HS-27A (cell line): ENCODE data around the gene PCGF2.

Experiments used
- DNase-seq: peaks from one replicate; pipeline ENCODE4 v3.0.0-alpha.2; 2012; ENCODE audit warnings: low read depth, missing footprints

PCGF2 gene

GRCh38 chr17:38751144-38751807 is 3.1 kb upstream of the PCGF2 start:
- no peak for DNase-seq

- no peak for DNase-seq
These were observed 2.4 kb upstream of the PCGF2 start for GRCh38 chr17:38750312-38751121.

- DNase-seq, result no peak
These were observed 1.8 kb upstream of the PCGF2 start for GRCh38 chr17:38750044-38750311.

- DNase-seq, result no peak
These were observed 1.3 kb upstream of the PCGF2 start for GRCh38 chr17:38749223-38750043.

- DNase-seq, result no peak
These were observed 721 bp upstream of the PCGF2 start for GRCh38 chr17:38748892-38749222.

GRCh38 chr17:38747463-38748148 is 530 bp downstream of the PCGF2 start:
- no peak for DNase-seq

- no peak for DNase-seq
These were observed 1.2 kb downstream of the PCGF2 start for GRCh38 chr17:38746849-38747462.

GRCh38 chr17:38746004-38746848 is 1.9 kb downstream of the PCGF2 start:
- no peak for DNase-seq

GRCh38 chr17:38745545-38745944 is 2.6 kb downstream of the PCGF2 start:
- DNase-seq, result no peak

- DNase-seq, result no peak
These were observed 4.5 kb downstream of the PCGF2 start for GRCh38 chr17:38743556-38744171.

- DNase-seq, result no peak
These were observed 5.5 kb downstream of the PCGF2 start for GRCh38 chr17:38742411-38743308.

GRCh38 chr17:38741921-38742410 is 6.2 kb downstream of the PCGF2 start:
- no peak for DNase-seq

- DNase-seq, result no peak
These were observed 6.7 kb downstream of the PCGF2 start for GRCh38 chr17:38741461-38741860.

- DNase-seq, result no peak
These were observed 7.3 kb downstream of the PCGF2 start for GRCh38 chr17:38740806-38741205.

- DNase-seq, result no peak
These were observed 8.1 kb downstream of the PCGF2 start for GRCh38 chr17:38740044-38740443.

- no peak for DNase-seq
These were observed 8.8 kb downstream of the PCGF2 start for GRCh38 chr17:38739305-38739704.

GRCh38 chr17:38738686-38739085 is 9.4 kb downstream of the PCGF2 start:
- DNase-seq, result no peak

- DNase-seq, result no peak
These were observed 10.0 kb downstream of the PCGF2 start for GRCh38 chr17:38738007-38738662.
